ENCODE data around the gene ATP8B3.

The ATP8B3 gene, protein sequence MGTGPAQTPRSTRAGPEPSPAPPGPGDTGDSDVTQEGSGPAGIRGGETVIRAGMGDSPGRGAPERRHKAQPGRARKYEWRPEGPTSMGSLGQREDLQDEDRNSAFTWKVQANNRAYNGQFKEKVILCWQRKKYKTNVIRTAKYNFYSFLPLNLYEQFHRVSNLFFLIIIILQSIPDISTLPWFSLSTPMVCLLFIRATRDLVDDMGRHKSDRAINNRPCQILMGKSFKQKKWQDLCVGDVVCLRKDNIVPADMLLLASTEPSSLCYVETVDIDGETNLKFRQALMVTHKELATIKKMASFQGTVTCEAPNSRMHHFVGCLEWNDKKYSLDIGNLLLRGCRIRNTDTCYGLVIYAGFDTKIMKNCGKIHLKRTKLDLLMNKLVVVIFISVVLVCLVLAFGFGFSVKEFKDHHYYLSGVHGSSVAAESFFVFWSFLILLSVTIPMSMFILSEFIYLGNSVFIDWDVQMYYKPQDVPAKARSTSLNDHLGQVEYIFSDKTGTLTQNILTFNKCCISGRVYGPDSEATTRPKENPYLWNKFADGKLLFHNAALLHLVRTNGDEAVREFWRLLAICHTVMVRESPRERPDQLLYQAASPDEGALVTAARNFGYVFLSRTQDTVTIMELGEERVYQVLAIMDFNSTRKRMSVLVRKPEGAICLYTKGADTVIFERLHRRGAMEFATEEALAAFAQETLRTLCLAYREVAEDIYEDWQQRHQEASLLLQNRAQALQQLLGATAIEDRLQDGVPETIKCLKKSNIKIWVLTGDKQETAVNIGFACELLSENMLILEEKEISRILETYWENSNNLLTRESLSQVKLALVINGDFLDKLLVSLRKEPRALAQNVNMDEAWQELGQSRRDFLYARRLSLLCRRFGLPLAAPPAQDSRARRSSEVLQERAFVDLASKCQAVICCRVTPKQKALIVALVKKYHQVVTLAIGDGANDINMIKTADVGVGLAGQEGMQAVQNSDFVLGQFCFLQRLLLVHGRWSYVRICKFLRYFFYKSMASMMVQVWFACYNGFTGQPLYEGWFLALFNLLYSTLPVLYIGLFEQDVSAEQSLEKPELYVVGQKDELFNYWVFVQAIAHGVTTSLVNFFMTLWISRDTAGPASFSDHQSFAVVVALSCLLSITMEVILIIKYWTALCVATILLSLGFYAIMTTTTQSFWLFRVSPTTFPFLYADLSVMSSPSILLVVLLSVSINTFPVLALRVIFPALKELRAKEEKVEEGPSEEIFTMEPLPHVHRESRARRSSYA (N-terminal part only)

DNA sequence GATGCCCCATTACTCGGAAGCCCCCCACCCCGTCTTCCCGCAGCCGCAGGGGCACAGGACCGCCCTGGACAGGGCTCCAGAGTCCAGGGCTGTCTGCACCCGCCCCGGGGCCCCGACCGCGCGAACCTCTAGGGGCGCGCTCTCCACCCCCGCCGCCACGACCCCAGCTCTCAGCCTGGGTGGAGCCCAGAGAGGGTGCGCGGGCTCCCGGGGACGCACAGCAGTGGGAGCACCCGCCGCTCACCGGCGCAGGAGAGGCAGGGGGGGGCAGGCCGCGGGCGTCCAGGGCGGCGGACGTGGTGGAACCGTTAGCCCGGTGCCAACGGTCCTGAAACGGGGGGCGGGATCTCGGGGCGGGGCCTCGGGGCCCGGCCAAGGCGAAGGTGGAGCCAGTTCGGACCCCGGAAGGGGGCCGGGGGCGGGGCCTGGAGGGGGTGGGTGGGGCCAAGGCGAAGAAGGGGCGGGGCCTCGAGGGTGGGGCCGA lies at the start of gene ATP8B3:
TSS of gene ATP8B3 (minus strand) at position 335 of the 484 bp plus-strand sequence. CDS start 540 bp downstream, outside the sequence.
- POLR2A ChIA-PET, result no interaction called here
- DNase-seq (ENCODE audit: low read depth, low spot score), result no peak
- TF ChIP-seq, protein P1, sequence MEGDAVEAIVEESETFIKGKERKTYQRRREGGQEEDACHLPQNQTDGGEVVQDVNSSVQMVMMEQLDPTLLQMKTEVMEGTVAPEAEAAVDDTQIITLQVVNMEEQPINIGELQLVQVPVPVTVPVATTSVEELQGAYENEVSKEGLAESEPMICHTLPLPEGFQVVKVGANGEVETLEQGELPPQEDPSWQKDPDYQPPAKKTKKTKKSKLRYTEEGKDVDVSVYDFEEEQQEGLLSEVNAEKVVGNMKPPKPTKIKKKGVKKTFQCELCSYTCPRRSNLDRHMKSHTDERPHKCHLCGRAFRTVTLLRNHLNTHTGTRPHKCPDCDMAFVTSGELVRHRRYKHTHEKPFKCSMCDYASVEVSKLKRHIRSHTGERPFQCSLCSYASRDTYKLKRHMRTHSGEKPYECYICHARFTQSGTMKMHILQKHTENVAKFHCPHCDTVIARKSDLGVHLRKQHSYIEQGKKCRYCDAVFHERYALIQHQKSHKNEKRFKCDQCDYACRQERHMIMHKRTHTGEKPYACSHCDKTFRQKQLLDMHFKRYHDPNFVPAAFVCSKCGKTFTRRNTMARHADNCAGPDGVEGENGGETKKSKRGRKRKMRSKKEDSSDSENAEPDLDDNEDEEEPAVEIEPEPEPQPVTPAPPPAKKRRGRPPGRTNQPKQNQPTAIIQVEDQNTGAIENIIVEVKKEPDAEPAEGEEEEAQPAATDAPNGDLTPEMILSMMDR (IDR thresholded peaks at IDR 0.05; ENCODE audit: insufficient read depth, low read length, missing control alignments), result peak; percentile 34
- CTCF ChIA-PET, result interaction anchor here (1.9 to 3.3 kb wide), 3 partner anchors 14 to 23 kb away, joined by 4 to 20 read pairs (median 6); no protein-coding TSS in a partner anchor
- peak within 1 kb of the TSS; percentile 68 for H3K4me3 ChIP-seq (ENCODE audit: low read depth, low read length)

DNA sequence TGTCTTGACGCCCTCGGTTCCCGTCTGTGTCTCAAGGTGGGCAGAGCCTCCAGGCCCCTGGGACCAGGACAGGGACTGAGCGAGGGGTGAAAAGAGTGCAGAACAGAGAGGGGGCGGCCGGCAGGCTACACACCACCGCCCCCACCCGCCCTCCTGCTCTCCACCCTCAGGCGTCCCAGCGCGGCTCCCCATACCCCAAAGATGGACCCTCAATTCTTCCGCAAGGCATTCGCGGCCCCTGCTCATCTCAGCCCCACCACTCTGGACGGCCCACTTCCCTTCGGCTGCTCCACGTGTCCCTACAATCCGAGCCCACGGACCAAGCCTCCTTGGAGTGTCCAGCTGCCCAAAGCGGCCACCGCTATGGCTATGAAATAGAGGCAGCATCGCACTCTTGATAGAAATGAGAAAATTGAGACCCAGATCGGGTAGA lies 49.5 kb upstream of the ATP8B3 start:
- TF ChIP-seq, protein P1 (IDR thresholded peaks at IDR 0.05; ENCODE audit: insufficient read depth, low read length, missing control alignments), result no peak
- peak overlapping the region; percentile 83 for H3K4me3 ChIP-seq (ENCODE audit: low read depth, low read length)
- ChIA-PET CTCF (interaction anchor here (1.4 to 1.8 kb wide), 3 partner anchors 10 to 24 kb away, joined by 3 to 6 read pairs (median 5); partner anchors contain the start of gene REXO1), POLR2A (no interaction called here)
- no peak for DNase-seq (ENCODE audit: low read depth, low spot score)

DNA sequence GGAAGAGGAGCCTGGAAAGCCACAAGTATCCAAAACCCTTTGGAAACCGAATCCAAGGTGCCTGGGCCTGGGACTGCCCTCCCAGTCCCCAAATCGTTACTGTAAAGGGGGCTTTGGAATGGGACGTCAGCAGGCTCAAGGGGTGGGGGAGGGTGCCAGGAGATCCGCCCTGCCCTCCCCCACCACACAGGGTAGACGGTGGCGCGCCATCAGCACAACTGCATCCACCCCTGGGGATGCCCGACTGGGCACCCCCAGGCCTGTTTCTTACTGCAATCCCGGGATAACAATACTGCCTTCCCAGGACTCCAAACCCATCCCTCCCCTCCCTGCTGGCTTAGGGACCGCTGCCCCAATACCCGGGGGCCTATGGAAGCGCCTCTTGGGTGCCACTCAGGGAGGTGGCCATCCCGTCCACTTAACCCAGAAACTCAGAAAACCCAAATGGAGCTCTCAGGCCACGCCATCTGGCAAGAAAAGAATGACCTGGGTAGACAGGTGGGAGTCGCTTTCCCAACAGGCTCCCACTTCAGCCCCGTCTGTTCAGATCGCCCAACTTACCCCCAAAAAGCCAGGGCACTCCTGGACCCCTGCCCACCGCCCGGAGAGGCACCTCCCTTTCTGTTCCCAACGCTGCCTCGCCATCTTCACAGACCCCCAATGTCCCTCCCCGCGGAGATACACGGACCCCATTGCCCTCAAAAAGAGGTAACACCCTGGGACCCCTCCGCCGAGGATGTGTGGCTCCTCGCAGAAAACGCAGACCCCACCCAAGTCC lies 48.9 kb upstream of the ATP8B3 start:
- DNase-seq (ENCODE audit: low read depth, low spot score), result no peak
- CTCF ChIA-PET, result interaction anchor here (1.4 to 1.8 kb wide), 3 partner anchors 10 to 23 kb away, joined by 3 to 6 read pairs (median 5); partner anchors contain the start of gene REXO1
- TF ChIP-seq, protein P1 (IDR thresholded peaks at IDR 0.05; ENCODE audit: insufficient read depth, low read length, missing control alignments), result no peak
- peak overlapping the region; percentile 83 for H3K4me3 ChIP-seq (ENCODE audit: low read depth, low read length)
- POLR2A ChIA-PET, result no interaction called here

DNA sequence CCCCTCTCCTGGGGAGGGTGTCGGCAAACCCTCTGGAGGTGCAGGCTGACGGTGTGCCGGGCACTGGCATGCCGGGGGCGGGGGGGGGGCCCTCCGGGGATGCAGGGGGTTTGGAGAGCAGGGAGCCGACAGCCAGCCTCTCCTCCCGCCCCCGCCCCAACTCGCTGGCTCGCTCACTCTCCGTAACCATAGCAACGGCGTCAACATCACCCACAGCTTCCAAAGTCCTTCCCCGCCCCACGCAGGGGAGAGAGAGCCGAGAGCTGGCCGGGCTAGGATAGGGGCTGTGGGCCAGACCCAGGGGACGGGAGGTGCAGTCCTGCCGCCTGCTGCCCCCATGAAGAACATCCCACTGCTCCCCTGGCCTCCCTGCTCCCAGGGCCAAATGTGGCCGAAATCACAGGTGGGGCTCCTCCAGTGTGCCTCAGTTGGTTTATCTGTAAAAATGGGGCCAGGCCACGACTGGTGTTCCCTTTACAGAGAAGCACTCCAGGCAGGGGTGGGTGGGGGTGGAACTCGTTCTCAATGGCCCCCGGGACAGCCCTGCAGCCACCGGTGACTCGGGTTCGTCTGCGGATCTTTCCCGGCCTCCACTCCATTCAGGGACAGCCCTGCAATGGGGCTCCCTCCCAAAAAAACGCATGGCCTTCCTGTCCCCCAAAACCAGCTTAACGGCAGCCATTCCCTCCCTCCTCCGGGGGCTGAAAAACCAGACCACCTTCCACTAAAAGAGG lies 48.1 kb upstream of the ATP8B3 start:
- DNase-seq (ENCODE audit: low read depth, low spot score), result no peak
- H3K4me3 ChIP-seq (ENCODE audit: low read depth, low read length), result peak overlapping the region; percentile 83
- ChIA-PET CTCF (interaction anchor here (1.4 to 1.8 kb wide), 3 partner anchors 9 to 22 kb away, joined by 3 to 6 read pairs (median 5); partner anchors contain the start of gene REXO1), POLR2A (no interaction called here)
- TF ChIP-seq, protein P1 (IDR thresholded peaks at IDR 0.05; ENCODE audit: insufficient read depth, low read length, missing control alignments), result no peak

DNA sequence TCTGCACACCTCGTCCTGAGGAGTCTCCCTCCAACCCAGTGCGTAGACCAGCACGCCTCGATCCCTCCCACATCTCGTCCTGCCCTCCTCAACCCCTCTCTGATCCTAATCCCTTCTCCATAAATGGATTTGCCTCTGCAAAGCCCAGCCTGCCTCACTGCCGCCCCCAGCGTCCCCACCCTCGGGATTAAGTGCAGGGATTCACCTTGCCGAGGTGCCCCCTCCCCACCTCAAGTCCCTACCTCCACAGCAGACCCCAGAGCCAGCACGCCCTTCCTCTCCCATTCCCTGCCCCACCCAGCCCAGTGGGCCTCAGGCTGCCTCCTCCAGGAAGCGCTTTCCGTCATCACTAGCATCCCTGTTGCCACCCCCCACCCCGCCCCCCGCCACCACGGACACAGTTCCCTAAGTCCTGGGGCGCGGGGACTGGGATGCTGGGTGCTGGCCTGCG lies 47.3 kb upstream of the ATP8B3 start:
- POLR2A ChIA-PET, result no interaction called here
- H3K4me3 ChIP-seq (ENCODE audit: low read depth, low read length), result peak overlapping the region; percentile 83
- CTCF ChIA-PET, result no interaction called here
- DNase-seq (ENCODE audit: low read depth, low spot score), result no peak
- TF ChIP-seq, protein P1 (IDR thresholded peaks at IDR 0.05; ENCODE audit: insufficient read depth, low read length, missing control alignments), result no peak

Data from AG04449 (cell line).